ENCODE results near the gene AJM1.
A peak's percentile ranks its signal among the peaks of the same experiment; 100 is the strongest.
"Not testable (repeated sequence)": the region's sequence is repeated elsewhere in the genome, so short reads cannot be mapped to it uniquely, and the experiment has no call there.

The AJM1 gene

GRCh38 chr9:136831720-136832104 lies 10.6 kb upstream of the AJM1 start:
- no peak for DNase-seq

GRCh38 chr9:136832581-136832980 lies 9.7 kb upstream of the AJM1 start:
- no peak for DNase-seq

GRCh38 chr9:136833381-136834048 lies 8.8 kb upstream of the AJM1 start:
- DNase-seq, result not testable (repeated sequence)

GRCh38 chr9:136835162-136835931 lies 6.9 kb upstream of the AJM1 start:
- no peak for DNase-seq

- no peak for DNase-seq
Measured at GRCh38 chr9:136835932-136836904, 6.1 kb upstream of the AJM1 start.

GRCh38 chr9:136837146-136837855 lies 5.0 kb upstream of the AJM1 start:
- no peak for DNase-seq

- not testable (repeated sequence) for DNase-seq
Measured at GRCh38 chr9:136837856-136838277, 4.4 kb upstream of the AJM1 start.

GRCh38 chr9:136838314-136839228 lies 3.7 kb upstream of the AJM1 start:
- no peak for DNase-seq

GRCh38 chr9:136839229-136840139 lies 2.8 kb upstream of the AJM1 start:
- no peak for DNase-seq

- no peak for DNase-seq
Measured at GRCh38 chr9:136840140-136840876, 2.0 kb upstream of the AJM1 start.

- DNase-seq, result peak; percentile 52
Measured at GRCh38 chr9:136840877-136841645, 1.2 kb upstream of the AJM1 start.

- DNase-seq, result not testable (repeated sequence)
Measured at GRCh38 chr9:136841646-136842379, 465 bp upstream of the AJM1 start.

GRCh38 chr9:136843159-136843800 lies 1.0 kb downstream of the AJM1 start:
- DNase-seq, result not testable (repeated sequence)

GRCh38 chr9:136843801-136844740 lies 1.8 kb downstream of the AJM1 start:
- not testable (repeated sequence) for DNase-seq

- DNase-seq, result no peak
Measured at GRCh38 chr9:136844761-136845464, 2.6 kb downstream of the AJM1 start.
